Fibroblast of villous mesenchyme (primary cell): Measurements from ENCODE around the gene VPS51. TPM values are rescaled to one million over a fixed set of nuclear protein-coding genes. Genes with fewer than 3 reads are reported as not detected.

Experiments
- DNase-seq: peaks from one replicate; pipeline ENCODE4 v3.0.0-alpha.2; 2010; ENCODE audit warnings: low read depth
- H3K4me3 ChIP-seq: 2 replicates; pipeline ENCODE4 v1.5.1; 2011; ENCODE audit warnings: low read depth, mild to moderate bottlenecking, low read length
- total RNA-seq: library from RNA; depleted of rRNA; stranded (reverse); fragments of >200 nt; gene quantifications from 2 replicates; pipeline ENCODE4 v1.2.3, GENCODE V29; 2012
- TF ChIP-seq, protein P1 (sequence below): IDR thresholded peaks from 2 replicates; pipeline ENCODE4 v1.5.1; 2012; ENCODE audit warnings: low read depth, mild to moderate bottlenecking, low read length; ENCODE audit not compliant: insufficient read depth

The VPS51 gene
- total RNA-seq, 1 donor = 104 TPM

DNA sequence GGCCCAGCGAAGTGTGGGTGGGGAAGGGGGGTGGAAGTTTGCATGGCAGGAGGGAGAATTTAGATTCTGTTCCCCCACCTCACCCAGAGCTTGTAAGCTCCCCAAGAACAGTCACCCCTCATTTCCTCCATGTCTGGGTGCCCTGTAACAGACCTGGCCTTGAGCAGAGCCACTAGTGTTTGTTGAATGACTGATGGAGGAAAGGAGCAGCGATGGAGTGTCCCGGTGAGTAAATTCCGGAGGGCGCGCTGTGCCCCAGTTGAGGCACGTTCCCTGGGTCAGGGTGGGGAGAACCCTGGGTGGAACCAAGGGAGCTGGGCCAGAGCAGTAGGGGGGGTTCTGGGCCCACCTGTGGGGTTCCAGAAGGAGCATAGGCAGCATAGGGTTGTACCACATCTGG, 38.5 kb upstream of the VPS51 start:
- H3K4me3 ChIP-seq = no peak overlapping the region
- TF ChIP-seq, protein P1, sequence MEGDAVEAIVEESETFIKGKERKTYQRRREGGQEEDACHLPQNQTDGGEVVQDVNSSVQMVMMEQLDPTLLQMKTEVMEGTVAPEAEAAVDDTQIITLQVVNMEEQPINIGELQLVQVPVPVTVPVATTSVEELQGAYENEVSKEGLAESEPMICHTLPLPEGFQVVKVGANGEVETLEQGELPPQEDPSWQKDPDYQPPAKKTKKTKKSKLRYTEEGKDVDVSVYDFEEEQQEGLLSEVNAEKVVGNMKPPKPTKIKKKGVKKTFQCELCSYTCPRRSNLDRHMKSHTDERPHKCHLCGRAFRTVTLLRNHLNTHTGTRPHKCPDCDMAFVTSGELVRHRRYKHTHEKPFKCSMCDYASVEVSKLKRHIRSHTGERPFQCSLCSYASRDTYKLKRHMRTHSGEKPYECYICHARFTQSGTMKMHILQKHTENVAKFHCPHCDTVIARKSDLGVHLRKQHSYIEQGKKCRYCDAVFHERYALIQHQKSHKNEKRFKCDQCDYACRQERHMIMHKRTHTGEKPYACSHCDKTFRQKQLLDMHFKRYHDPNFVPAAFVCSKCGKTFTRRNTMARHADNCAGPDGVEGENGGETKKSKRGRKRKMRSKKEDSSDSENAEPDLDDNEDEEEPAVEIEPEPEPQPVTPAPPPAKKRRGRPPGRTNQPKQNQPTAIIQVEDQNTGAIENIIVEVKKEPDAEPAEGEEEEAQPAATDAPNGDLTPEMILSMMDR = no peak
- DNase-seq = no peak

DNA sequence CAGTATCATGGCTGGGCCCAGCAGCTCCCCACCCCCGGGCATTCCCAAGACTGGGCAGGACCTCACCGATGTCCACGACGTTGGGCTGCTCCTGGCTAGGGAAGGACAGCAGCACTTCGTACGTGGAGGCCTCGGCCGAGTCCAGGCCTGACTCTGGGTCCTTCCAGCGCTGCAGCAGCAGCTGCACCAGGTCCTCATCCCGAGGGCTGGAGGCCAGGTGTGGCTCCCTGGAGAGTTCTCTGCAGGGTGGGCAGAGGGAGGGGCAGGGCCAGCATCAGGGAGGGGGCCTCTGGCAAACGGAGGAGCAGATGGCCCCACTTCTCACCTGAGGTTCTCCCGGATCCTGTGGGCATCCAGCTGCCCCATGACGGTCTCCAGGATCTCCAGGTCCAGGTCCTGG, 38.0 kb upstream of the VPS51 start:
- TF ChIP-seq, protein P1 = no peak
- DNase-seq = no peak
- H3K4me3 ChIP-seq = no peak overlapping the region

DNA sequence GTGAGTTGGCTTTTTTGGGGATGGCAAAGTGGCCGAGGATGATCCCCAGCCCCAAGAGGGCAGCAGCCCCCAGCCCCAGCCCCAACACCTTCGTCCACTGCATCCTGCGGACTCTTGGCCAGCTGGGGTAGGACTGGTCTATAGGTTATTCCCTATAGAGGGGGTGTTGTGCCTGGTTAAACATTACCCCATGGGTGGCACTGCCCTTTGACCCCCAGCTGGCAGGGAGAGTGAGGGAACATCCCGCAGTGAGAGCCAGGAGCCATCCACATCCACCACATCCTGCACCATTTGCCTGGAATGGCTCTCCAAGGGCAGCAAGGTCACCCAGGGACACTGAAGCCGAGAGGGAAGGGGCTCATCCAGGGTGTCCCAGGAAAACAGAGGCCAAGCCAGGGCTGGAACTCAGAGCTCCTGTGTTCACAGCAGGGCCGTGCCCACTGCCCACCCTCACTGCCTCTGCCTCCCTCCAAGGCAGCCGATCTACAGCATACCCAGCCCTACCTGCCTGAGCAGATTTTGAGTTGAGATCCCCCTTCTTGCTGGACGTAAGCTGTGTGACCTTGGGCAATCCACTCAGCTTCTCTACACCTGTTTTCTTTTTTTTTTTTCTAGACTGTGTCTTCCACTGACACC, 37.5 kb upstream of the VPS51 start, which contains the start of gene NAALADL1:
Gene NAALADL1 (minus strand): TSS at position 135 of the 636 bp plus-strand sequence. CDS start 32 bp downstream, at position 103.
- no peak within 1 kb of the TSS for H3K4me3 ChIP-seq
- DNase-seq = no peak
- TF ChIP-seq, protein P1 = no peak

DNA sequence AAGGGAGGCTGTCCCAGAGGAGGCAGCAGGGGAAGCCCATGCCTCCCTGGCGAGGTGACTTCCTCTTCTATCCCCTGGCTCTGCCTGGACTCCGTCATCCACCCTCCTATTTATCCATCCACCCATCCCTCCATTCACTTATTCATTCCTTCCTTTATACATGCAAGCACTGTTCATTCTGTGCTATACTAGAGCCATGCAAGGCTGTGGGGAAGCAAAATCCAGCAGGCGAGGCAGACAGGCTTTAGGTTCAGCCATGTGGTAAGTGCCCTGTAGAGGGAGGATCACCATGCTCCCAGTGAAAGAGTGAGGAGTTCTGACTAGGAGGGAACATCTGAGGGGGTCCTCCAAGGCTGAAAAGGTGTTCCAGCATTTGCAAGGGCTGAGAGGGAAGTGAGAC, 36.5 kb upstream of the VPS51 start:
- TF ChIP-seq, protein P1 = no peak
- no peak for DNase-seq
- H3K4me3 ChIP-seq = no peak overlapping the region

DNA sequence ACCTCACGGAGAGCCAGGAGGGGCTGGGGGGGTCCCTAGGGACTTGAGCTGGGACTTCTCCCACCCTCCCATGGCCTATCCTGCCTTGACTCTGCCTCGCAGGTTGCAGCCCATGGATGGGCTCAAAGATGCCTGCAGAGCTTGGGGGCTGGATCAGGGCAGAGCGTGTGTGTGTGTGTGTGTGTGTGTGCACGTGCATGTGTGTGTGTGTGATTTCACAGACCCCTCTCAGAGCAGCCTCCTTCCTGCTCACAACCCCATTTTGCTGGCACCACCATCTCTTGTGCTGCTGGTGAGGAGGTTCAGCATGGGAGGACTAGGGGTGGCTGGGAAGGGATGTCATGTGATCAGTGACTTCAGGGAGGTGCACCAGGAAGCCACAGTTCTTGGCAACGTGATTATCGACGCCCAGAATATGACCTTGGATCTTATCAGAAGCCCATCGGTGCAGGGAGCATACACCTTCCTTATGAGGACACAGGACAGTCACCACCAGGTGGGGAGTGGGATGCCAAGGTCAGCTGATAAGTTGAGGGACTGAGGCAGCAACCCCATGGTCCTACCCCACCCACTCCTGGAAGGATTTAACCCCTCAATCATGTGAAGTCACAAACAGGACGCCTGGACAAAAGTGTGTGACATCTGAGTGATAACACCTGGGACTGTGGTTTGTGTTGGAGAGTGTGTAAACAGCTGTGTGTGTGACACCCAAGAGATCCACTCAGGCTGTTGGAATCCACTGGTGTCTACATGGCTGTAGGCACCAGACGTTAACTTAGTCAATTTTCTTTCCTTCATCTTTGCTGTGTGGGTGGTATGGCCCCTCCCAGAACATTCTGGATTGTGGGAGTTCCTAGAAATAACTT, 35.8 kb upstream of the VPS51 start:
- TF ChIP-seq, protein P1 = no peak
- no peak for DNase-seq
- no peak overlapping the region for H3K4me3 ChIP-seq

DNA sequence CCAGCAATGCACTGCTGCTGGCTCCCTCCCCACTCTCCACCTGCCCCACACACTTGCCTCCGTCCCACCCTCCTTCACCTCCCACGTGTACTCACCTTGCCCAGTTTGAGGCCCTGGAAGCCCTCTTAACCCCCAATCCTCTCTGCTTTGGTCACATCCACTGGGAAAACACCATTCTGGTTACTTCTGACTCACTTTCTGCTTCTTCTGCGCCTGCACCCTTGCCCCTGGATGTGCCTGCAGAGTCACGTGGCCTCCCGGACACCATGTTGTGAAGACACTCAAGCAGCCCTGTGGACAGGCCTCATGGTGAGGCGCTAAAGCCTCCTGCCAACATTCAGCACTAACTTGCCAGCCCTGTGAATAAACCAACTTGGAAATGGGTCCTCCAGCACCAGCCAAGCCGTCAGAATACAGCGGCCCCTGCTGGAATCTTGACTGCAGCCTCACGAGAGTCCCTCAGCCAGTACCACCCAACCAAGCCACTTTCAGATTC, 35.1 kb upstream of the VPS51 start:
- TF ChIP-seq, protein P1 = peak; percentile 36
- no peak overlapping the region for H3K4me3 ChIP-seq
- peak; percentile 37 for DNase-seq
